Stimulated activated CD4-positive, alpha-beta T cell treated with anti-CD3 and anti-CD28 coated beads, Interleukin-2, amount 100 ng/mL, for 48 hours (primary cell): ENCODE measurements around the gene DLL1.

ENCODE experiments used
- DNase-seq, 2 donors: peaks; one replicate each; pipeline ENCODE4 v3.0.0-alpha.2; 2020

Gene DLL1

GRCh38 chr6:170282512-170283158, 8.2 kb downstream of the DLL1 start:
- no peak for DNase-seq

- no peak for DNase-seq
These were observed 9.3 kb downstream of the DLL1 start for GRCh38 chr6:170281331-170282292.

- DNase-seq: no peak
These were observed 10.2 kb downstream of the DLL1 start for GRCh38 chr6:170280689-170281045.

- no peak for DNase-seq
These were observed 10.7 kb downstream of the DLL1 start for GRCh38 chr6:170279977-170280688.

GRCh38 chr6:170279426-170279825, 11.5 kb downstream of the DLL1 start:
- DNase-seq: no peak

GRCh38 chr6:170278743-170279094, 12.2 kb downstream of the DLL1 start:
- no peak for DNase-seq

- no peak for DNase-seq
These were observed 12.8 kb downstream of the DLL1 start for GRCh38 chr6:170277893-170278742.

- DNase-seq: no peak
These were observed 14.4 kb downstream of the DLL1 start for GRCh38 chr6:170276369-170277057.

- no peak for DNase-seq
These were observed 15.9 kb downstream of the DLL1 start for GRCh38 chr6:170274713-170275560.

- DNase-seq: no peak
These were observed 17.2 kb downstream of the DLL1 start for GRCh38 chr6:170273681-170274080.

GRCh38 chr6:170273191-170273590, 17.7 kb downstream of the DLL1 start:
- no peak for DNase-seq

GRCh38 chr6:170272341-170273065, 18.4 kb downstream of the DLL1 start:
- no peak for DNase-seq

- peak; percentile 44 to 61 for DNase-seq
These were observed 19.0 kb downstream of the DLL1 start for GRCh38 chr6:170271771-170272314.

GRCh38 chr6:170270984-170271593, 19.8 kb downstream of the DLL1 start:
- no peak for DNase-seq

- DNase-seq: no peak
These were observed 20.9 kb downstream of the DLL1 start for GRCh38 chr6:170269846-170270541.

GRCh38 chr6:170269151-170269845, 21.6 kb downstream of the DLL1 start:
- no peak for DNase-seq

GRCh38 chr6:170268216-170269129, 22.4 kb downstream of the DLL1 start:
- no peak for DNase-seq
